Measurements from ENCODE around the gene OR4X1.
"Not testable (repeated sequence)": the region's sequence is repeated elsewhere in the genome, so short reads cannot be mapped to it uniquely, and the experiment has no call there.

The OR4X1 gene, protein sequence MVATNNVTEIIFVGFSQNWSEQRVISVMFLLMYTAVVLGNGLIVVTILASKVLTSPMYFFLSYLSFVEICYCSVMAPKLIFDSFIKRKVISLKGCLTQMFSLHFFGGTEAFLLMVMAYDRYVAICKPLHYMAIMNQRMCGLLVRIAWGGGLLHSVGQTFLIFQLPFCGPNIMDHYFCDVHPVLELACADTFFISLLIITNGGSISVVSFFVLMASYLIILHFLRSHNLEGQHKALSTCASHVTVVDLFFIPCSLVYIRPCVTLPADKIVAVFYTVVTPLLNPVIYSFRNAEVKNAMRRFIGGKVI

GRCh38 chr11:48263423-48263911, at the start of gene OR4X1:
OR4X1 (plus strand) TSS chr11:48263861; CDS start chr11:48263861, 0 bp downstream.
- Mint-ChIP-seq H3K4me1 (no peaks in the 10 kb centered on the region), H3K27me3 (ENCODE audit: low read depth) (no peaks in the 10 kb centered on the region), H3K27ac (no peak within 1 kb of the TSS), H3K9me3 (peaks cover 22% of the 10 kb centered on the region), H3K36me3 (ENCODE audit: low read depth) (no peaks in the 10 kb centered on the region), H3K4me3 (no peak within 1 kb of the TSS)
- TF ChIP-seq, protein P1, sequence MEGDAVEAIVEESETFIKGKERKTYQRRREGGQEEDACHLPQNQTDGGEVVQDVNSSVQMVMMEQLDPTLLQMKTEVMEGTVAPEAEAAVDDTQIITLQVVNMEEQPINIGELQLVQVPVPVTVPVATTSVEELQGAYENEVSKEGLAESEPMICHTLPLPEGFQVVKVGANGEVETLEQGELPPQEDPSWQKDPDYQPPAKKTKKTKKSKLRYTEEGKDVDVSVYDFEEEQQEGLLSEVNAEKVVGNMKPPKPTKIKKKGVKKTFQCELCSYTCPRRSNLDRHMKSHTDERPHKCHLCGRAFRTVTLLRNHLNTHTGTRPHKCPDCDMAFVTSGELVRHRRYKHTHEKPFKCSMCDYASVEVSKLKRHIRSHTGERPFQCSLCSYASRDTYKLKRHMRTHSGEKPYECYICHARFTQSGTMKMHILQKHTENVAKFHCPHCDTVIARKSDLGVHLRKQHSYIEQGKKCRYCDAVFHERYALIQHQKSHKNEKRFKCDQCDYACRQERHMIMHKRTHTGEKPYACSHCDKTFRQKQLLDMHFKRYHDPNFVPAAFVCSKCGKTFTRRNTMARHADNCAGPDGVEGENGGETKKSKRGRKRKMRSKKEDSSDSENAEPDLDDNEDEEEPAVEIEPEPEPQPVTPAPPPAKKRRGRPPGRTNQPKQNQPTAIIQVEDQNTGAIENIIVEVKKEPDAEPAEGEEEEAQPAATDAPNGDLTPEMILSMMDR (IDR thresholded peaks at IDR 0.05; ENCODE audit: unreplicated experiment in 3 of 3), result no peak

GRCh38 chr11:48216510-48216909, 47.2 kb upstream of the OR4X1 start, which contains the start of gene OR4B1:
OR4B1 (plus strand) TSS chr11:48216810; CDS start chr11:48216810, 0 bp downstream.
- Mint-ChIP-seq H3K27ac (no peak within 1 kb of the TSS), H3K4me3 (no peak within 1 kb of the TSS), H3K4me1 (no peaks in the 10 kb centered on the region), H3K9me3 (peaks cover 7% of the 10 kb centered on the region), H3K36me3 (ENCODE audit: low read depth) (no peaks in the 10 kb centered on the region), H3K27me3 (ENCODE audit: low read depth) (no peaks in the 10 kb centered on the region)
- TF ChIP-seq, protein P1 (IDR thresholded peaks at IDR 0.05; ENCODE audit: unreplicated experiment in 3 of 3), result no peak

- no peaks in the 10 kb centered on the region for H3K36me3 Mint-ChIP-seq (ENCODE audit: low read depth)
- H3K27me3 Mint-ChIP-seq (ENCODE audit: low read depth), result no peaks in the 10 kb centered on the region
- H3K4me1 Mint-ChIP-seq, result no peaks in the 10 kb centered on the region
- TF ChIP-seq, protein P1 (IDR thresholded peaks at IDR 0.05; ENCODE audit: unreplicated experiment in 3 of 3), result no peak
- no peak overlapping the region for H3K27ac Mint-ChIP-seq
- H3K9me3 Mint-ChIP-seq, result peaks cover 21% of the 10 kb centered on the region
- H3K4me3 Mint-ChIP-seq, result no peak overlapping the region
These were observed 34.9 kb upstream of the OR4X1 start for GRCh38 chr11:48228761-48229160.

DNA sequence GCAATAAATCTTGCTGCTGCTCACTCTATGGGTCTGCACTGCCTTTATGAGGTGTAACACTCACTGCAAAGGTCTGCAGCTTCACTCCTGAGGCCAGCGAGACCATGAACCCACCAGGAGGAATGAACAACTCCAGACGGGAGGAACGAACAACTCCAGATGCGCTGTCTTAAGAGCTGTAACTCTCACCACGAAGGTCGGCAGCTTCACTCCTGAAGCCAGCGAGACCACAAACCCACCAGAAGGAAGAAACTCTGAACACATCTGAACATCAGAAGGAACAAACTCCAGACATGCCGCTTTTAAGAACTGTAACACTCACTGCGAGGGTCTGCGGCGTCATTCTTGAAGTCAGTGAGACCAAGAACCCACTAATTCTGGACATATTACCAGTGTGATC, 33.6 kb upstream of the OR4X1 start:
- not testable (repeated sequence) for H3K27ac Mint-ChIP-seq; H3K4me3 Mint-ChIP-seq; H3K27me3 Mint-ChIP-seq (ENCODE audit: low read depth); H3K36me3 Mint-ChIP-seq (ENCODE audit: low read depth); H3K4me1 Mint-ChIP-seq
- H3K9me3 Mint-ChIP-seq, result peaks cover 23% of the 10 kb centered on the region

GRCh38 chr11:48237727-48238126, 25.9 kb upstream of the OR4X1 start:
- TF ChIP-seq, protein P1 (IDR thresholded peaks at IDR 0.05; ENCODE audit: unreplicated experiment in 3 of 3), result no peak
- Mint-ChIP-seq H3K9me3 (peaks cover 18% of the 10 kb centered on the region), H3K4me1 (no peaks in the 10 kb centered on the region)

DNA sequence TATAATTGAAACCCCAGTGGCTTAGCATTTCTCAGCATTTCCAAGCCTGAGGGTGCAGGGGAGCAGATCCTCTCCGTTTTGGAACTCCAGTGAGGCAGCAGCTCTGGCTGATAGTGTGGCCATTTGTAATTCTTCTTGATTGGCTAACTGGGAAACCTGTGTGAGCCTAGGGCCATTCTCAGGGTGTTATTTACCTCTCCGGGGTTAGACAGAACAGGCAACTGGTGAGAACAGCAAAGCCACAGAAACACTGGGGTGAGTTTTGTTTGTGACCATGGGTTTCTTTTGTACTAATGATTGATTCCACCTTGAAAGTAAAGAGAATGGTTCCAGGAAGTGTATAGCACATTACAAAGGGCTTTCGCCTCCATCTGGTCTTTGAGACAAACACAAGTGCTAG, 21.2 kb upstream of the OR4X1 start:
- Mint-ChIP-seq H3K9me3 (peaks cover 27% of the 10 kb centered on the region), H3K4me3 (no peak overlapping the region), H3K4me1 (no peaks in the 10 kb centered on the region), H3K27me3 (ENCODE audit: low read depth) (peaks cover 4% of the 10 kb centered on the region), H3K36me3 (ENCODE audit: low read depth) (no peaks in the 10 kb centered on the region), H3K27ac (no peak overlapping the region)
- TF ChIP-seq, protein P1 (IDR thresholded peaks at IDR 0.05; ENCODE audit: unreplicated experiment in 3 of 3), result no peak

More at GRCh38 chr11:48237727-48238126, 25.9 kb upstream of the OR4X1 start:
- Mint-ChIP-seq H3K4me3 (no peak overlapping the region), H3K27ac (no peak overlapping the region), H3K36me3 (ENCODE audit: low read depth) (no peaks in the 10 kb centered on the region), H3K27me3 (ENCODE audit: low read depth) (no peaks in the 10 kb centered on the region)

All from nephron (organoid).